Calu3 (cell line): ENCODE results near the gene ACOT11. TPM values are rescaled to one million over a fixed set of nuclear protein-coding genes. Genes with fewer than 3 reads are reported as not detected.

Source experiments
- BruUV-seq: library from RNA; stranded (reverse); fragments of 400-500 nt; replicated peaks from 2 replicates; lab custom pipeline; 2021; lab: Mats Ljungman, UMichigan
- CTCF ChIA-PET: fragments of 300-600 bp; sonication (Branson Sonifier 250); formaldehyde crosslinking; loops from one replicate; lab custom pipeline; 2022; ENCODE audit warnings: antibody characterized with exemption; lab: Charles Lee
- DNase-seq: peaks from one replicate; pipeline ENCODE4 v3.0.0; 2022
- H3K27ac Mint-ChIP-seq: one replicate; pipeline ENCODE4 v1.8.0; 2022; ENCODE audit warnings: mixed read lengths; ENCODE audit not compliant: unreplicated experiment
- H3K27me3 Mint-ChIP-seq: one replicate; pipeline ENCODE4 v1.8.0; 2022; ENCODE audit warnings: mixed read lengths; ENCODE audit not compliant: unreplicated experiment
- H3K36me3 Mint-ChIP-seq: one replicate; pipeline ENCODE4 v1.8.0; 2022; ENCODE audit warnings: mild to moderate bottlenecking, moderate library complexity, mixed read lengths; ENCODE audit not compliant: insufficient read depth, unreplicated experiment
- H3K4me1 Mint-ChIP-seq: one replicate; pipeline ENCODE4 v1.8.0; 2022; ENCODE audit warnings: mild to moderate bottlenecking, low read depth, mixed read lengths; ENCODE audit not compliant: unreplicated experiment
- H3K4me3 Mint-ChIP-seq: one replicate; pipeline ENCODE4 v1.8.0; 2022; ENCODE audit warnings: mild to moderate bottlenecking, low read depth, moderate library complexity, mixed read lengths; ENCODE audit not compliant: unreplicated experiment
- H3K9me3 Mint-ChIP-seq: one replicate; pipeline ENCODE4 v1.8.0; 2022; ENCODE audit warnings: low read depth, mixed read lengths; ENCODE audit not compliant: unreplicated experiment
- CTCF ChIP-seq: fragments of 200-600 bp; IDR thresholded peaks from one replicate; pipeline ENCODE4 v1.8.0; 2022; ENCODE audit warnings: antibody characterized with exemption; ENCODE audit not compliant: unreplicated experiment
- intact Hi-C: fragments of 100-400 bp; cut with micrococcal nuclease; formaldehyde crosslinking; loops from one replicate; pipeline ENCODE4 v1.10.0; 2022; ENCODE audit not compliant: unreplicated experiment
- total RNA-seq: library from RNA; stranded (reverse); gene quantifications from 2 replicates; pipeline ENCODE4 v1.2.3, GENCODE V29; 2022

ACOT11 gene
- total RNA-seq, 1 experiment from 2014 or later, result 10.4 TPM

GRCh38 chr1:54602554-54602953 is 54.5 kb downstream of the ACOT11 start:
- intact Hi-C loops, result no loop called here
- Mint-ChIP-seq H3K4me3 (no peak overlapping the region), H3K4me1 (no peaks in the 10 kb centered on the region), H3K36me3 (peaks cover 8% of the 10 kb centered on the region), H3K27ac (no peak overlapping the region), H3K27me3 (no peaks in the 10 kb centered on the region), H3K9me3 (no peaks in the 10 kb centered on the region)
- no peak for TF ChIP-seq CTCF
- DNase-seq, result no peak
- CTCF ChIA-PET, result no interaction called here
- no TSS peak for BruUV-seq

GRCh38 chr1:54603241-54603640 is 55.2 kb downstream of the ACOT11 start:
- DNase-seq, result no peak
- Mint-ChIP-seq H3K27ac (no peak overlapping the region), H3K36me3 (peaks cover 8% of the 10 kb centered on the region), H3K27me3 (no peaks in the 10 kb centered on the region), H3K4me3 (no peak overlapping the region), H3K4me1 (no peaks in the 10 kb centered on the region), H3K9me3 (no peaks in the 10 kb centered on the region)
- BruUV-seq, result no TSS peak
- TF ChIP-seq CTCF, result no peak
- CTCF ChIA-PET, result no interaction called here
- intact Hi-C loops, result no loop called here

GRCh38 chr1:54604051-54604450 is 56.0 kb downstream of the ACOT11 start:
- DNase-seq, result no peak
- H3K27ac Mint-ChIP-seq, result no peak overlapping the region
- TF ChIP-seq CTCF, result no peak
- H3K27me3 Mint-ChIP-seq, result no peaks in the 10 kb centered on the region
- no peaks in the 10 kb centered on the region for H3K4me1 Mint-ChIP-seq
- no peaks in the 10 kb centered on the region for H3K9me3 Mint-ChIP-seq
- H3K36me3 Mint-ChIP-seq, result peaks cover 8% of the 10 kb centered on the region
- H3K4me3 Mint-ChIP-seq, result no peak overlapping the region
- BruUV-seq, result no TSS peak
- CTCF ChIA-PET, result no interaction called here
- intact Hi-C loops, result no loop called here

GRCh38 chr1:54604572-54605370 is 56.7 kb downstream of the ACOT11 start:
- CTCF ChIA-PET, result no interaction called here
- Mint-ChIP-seq H3K4me1 (no peaks in the 10 kb centered on the region), H3K9me3 (no peaks in the 10 kb centered on the region), H3K27me3 (no peaks in the 10 kb centered on the region), H3K4me3 (no peak overlapping the region), H3K27ac (no peak overlapping the region), H3K36me3 (peaks cover 8% of the 10 kb centered on the region)
- intact Hi-C loops, result no loop called here
- DNase-seq, result no peak
- TF ChIP-seq CTCF, result no peak
- BruUV-seq, result no TSS peak
